ENCODE measurements around the gene TMEM43. TPM values are rescaled to one million over a fixed set of nuclear protein-coding genes. Genes with fewer than 3 reads are reported as not detected.

The TMEM43 gene
- total RNA-seq, 1 donor from 2014 or later: 79.2 TPM

DNA sequence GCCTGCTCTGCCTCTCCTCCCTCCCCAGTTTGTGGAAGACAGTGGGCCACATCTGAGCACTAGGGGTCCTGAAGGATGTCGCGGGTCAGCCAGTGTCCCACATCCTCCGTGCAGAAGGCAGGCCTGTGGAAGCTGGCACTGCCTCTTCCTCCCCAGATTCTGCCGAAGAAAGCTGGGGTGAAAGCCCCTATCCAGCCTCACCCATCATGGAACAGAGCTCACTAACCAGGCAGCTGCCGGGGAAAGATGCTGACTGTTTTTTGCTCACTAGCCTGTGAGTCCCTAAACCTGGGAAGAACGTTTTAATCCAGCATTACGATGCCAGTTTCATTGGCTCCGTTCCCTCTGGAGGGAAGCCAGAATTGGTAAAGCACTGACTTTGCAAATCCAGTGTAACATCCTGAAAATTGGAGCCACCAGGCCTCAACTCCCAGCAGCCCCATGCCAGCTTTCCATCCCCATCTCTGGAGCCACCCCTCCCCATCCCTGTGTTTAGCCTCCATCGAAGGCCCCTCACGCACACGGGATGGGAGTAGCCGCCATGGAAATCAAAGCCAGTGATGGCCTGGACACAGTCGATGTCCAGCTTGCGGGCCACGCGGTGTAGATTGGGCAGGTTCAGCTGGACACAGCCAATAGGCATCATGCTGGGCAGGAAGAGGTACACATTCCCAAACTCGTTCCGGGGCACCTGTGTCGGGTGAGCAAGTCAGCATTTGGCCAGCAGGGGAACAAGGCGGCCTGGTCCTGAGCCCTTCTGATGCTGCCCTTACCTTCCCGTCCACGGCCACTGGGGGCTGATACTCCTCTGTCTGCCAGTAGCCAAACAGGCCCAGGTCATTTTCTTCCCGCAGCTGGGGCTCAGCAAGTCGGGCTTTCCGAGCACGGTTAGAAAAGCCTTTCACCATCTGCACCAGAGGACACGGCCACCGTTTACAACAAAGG lies 23.5 kb downstream of the TMEM43 start:
- Histone ChIP-seq H3K27me3 (ENCODE audit: insufficient read depth, low read length) (no peaks in the 10 kb centered on the region), H3K27ac (ENCODE audit: low read depth, low read length) (no peak overlapping the region), H3K4me3 (ENCODE audit: insufficient read depth, low read depth, low read length) (no peak overlapping the region), H3K4me2 (ENCODE audit: low read length) (no peak overlapping the region), H3K36me3 (ENCODE audit: insufficient read depth, low read length) (peaks cover 13% of the 10 kb centered on the region), H3K4me1 (ENCODE audit: insufficient read depth, low read length) (peaks cover 23% of the 10 kb centered on the region), H3K9me3 (ENCODE audit: insufficient read depth, low read depth, low read length) (no peaks in the 10 kb centered on the region), H2AFZ (ENCODE audit: low read depth, low read length) (no peak overlapping the region), H3K79me2 (ENCODE audit: insufficient read depth, low read length) (no peaks in the 10 kb centered on the region), H3K9ac (ENCODE audit: low read length) (no peak overlapping the region), H4K20me1 (ENCODE audit: insufficient read depth, low read length) (peaks cover 15% of the 10 kb centered on the region)
- TF ChIP-seq EZH2 (IDR thresholded peaks at IDR 0.05; ENCODE audit: insufficient read depth, low read length): no peak
- TF ChIP-seq, protein P1, sequence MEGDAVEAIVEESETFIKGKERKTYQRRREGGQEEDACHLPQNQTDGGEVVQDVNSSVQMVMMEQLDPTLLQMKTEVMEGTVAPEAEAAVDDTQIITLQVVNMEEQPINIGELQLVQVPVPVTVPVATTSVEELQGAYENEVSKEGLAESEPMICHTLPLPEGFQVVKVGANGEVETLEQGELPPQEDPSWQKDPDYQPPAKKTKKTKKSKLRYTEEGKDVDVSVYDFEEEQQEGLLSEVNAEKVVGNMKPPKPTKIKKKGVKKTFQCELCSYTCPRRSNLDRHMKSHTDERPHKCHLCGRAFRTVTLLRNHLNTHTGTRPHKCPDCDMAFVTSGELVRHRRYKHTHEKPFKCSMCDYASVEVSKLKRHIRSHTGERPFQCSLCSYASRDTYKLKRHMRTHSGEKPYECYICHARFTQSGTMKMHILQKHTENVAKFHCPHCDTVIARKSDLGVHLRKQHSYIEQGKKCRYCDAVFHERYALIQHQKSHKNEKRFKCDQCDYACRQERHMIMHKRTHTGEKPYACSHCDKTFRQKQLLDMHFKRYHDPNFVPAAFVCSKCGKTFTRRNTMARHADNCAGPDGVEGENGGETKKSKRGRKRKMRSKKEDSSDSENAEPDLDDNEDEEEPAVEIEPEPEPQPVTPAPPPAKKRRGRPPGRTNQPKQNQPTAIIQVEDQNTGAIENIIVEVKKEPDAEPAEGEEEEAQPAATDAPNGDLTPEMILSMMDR (IDR thresholded peaks at IDR 0.05; ENCODE audit: insufficient read depth, low read depth, low read length): no peak
- FAIRE-seq (no peak), DNase-seq (ENCODE audit: low read depth) (no peak)
- no peak overlapping the region for H3K4me3 Mint-ChIP-seq (ENCODE audit: unreplicated experiment)
- no peaks in the 10 kb centered on the region for H3K27me3 Mint-ChIP-seq (ENCODE audit: low read depth, unreplicated experiment)
- H3K4me1 Mint-ChIP-seq (ENCODE audit: low read depth, unreplicated experiment): peaks cover 26% of the 10 kb centered on the region
- peaks cover 27% of the 10 kb centered on the region for H3K36me3 Mint-ChIP-seq (ENCODE audit: low read depth, unreplicated experiment)
- H3K9me3 Mint-ChIP-seq (ENCODE audit: unreplicated experiment): no peaks in the 10 kb centered on the region
- no peak overlapping the region for H3K27ac Mint-ChIP-seq (ENCODE audit: unreplicated experiment)

DNA sequence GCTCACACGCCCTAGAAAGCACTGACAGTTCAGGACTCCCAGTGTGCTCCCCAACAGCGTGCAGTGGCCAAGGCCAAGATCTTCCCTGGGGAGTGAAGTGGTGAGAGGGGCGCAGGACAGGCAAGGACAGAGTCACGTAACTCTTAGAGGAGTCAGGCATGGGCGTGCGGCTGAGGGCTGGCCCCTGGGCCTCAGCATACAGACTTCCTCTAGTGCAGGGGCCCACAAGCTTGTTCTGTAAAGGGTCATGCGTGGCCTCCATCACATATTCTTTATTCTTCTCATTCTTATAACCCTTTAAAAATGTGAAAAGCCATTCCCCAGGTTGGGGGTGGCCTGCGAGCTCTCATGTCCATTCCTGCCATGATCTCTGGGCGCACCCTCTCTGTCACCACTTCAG lies 25.2 kb downstream of the TMEM43 start:
- Mint-ChIP-seq H3K9me3 (ENCODE audit: unreplicated experiment) (no peaks in the 10 kb centered on the region), H3K4me3 (ENCODE audit: unreplicated experiment) (no peak overlapping the region), H3K27ac (ENCODE audit: unreplicated experiment) (peak overlapping the region; percentile 77), H3K36me3 (ENCODE audit: low read depth, unreplicated experiment) (peaks cover 36% of the 10 kb centered on the region), H3K27me3 (ENCODE audit: low read depth, unreplicated experiment) (no peaks in the 10 kb centered on the region), H3K4me1 (ENCODE audit: low read depth, unreplicated experiment) (peaks cover 11% of the 10 kb centered on the region)
- Histone ChIP-seq H3K27me3 (ENCODE audit: insufficient read depth, low read length) (no peaks in the 10 kb centered on the region), H3K9ac (ENCODE audit: low read length) (no peak overlapping the region), H4K20me1 (ENCODE audit: insufficient read depth, low read length) (peaks cover 29% of the 10 kb centered on the region), H3K4me1 (ENCODE audit: insufficient read depth, low read length) (peaks cover 9% of the 10 kb centered on the region), H3K4me2 (ENCODE audit: low read length) (no peak overlapping the region), H3K36me3 (ENCODE audit: insufficient read depth, low read length) (peaks cover 17% of the 10 kb centered on the region), H2AFZ (ENCODE audit: low read depth, low read length) (no peak overlapping the region), H3K4me3 (ENCODE audit: insufficient read depth, low read depth, low read length) (no peak overlapping the region), H3K27ac (ENCODE audit: low read depth, low read length) (no peak overlapping the region), H3K79me2 (ENCODE audit: insufficient read depth, low read length) (peaks cover 2% of the 10 kb centered on the region), H3K9me3 (ENCODE audit: insufficient read depth, low read depth, low read length) (no peaks in the 10 kb centered on the region)
- FAIRE-seq: no peak
- no peak for DNase-seq (ENCODE audit: low read depth)
- TF ChIP-seq, protein P1 (IDR thresholded peaks at IDR 0.05; ENCODE audit: insufficient read depth, low read depth, low read length): no peak
- no peak for TF ChIP-seq EZH2 (IDR thresholded peaks at IDR 0.05; ENCODE audit: insufficient read depth, low read length)

Measured in astrocyte (in vitro differentiated cells and primary cell).